Stomach (tissue), 9 donors: ENCODE data around the gene CLRN3. TPM values are rescaled to one million over a fixed set of nuclear protein-coding genes. Genes with fewer than 3 reads are reported as not detected.

Experiments
- DNase-seq, 2 donors: peaks; one replicate each; pipeline versions ENCODE4 v3.0.0 to v3.0.0-alpha.2; 2013 to 2019
- H3K27ac ChIP-seq, 5 donors: fragments of 200-600 bp in 4 of 5; sonication (generic) in 4 of 5; one replicate each; pipeline ENCODE4 v1.5.1; 2013 to 2019; ENCODE audit warnings: mild to moderate bottlenecking in 1 of 5, moderate library complexity in 1 of 5
- H3K27me3 ChIP-seq, 3 donors: fragments of 200-600 bp; sonication (generic); one replicate each; pipeline ENCODE4 v1.5.1; 2017 to 2019; ENCODE audit warnings: mixed run types in 1 of 3
- H3K36me3 ChIP-seq, 4 donors: fragments of 200-600 bp; sonication (generic); 1 replicate in 3 of 4; 2 replicates in 1 of 4; pipeline ENCODE4 v1.5.1; 2016 to 2019
- H3K4me1 ChIP-seq, 4 donors: fragments of 200-600 bp; sonication (generic); one replicate each; pipeline ENCODE4 v1.5.1; 2016 to 2019
- H3K4me3 ChIP-seq, 4 donors: fragments of 200-600 bp; sonication (generic) in 3 of 4; one replicate each; pipeline ENCODE4 v1.5.1; 2016 to 2019; ENCODE audit warnings: mild to moderate bottlenecking in 1 of 4
- H3K9me3 ChIP-seq, 4 donors: fragments of 200-600 bp; sonication (generic); one replicate each; pipeline ENCODE4 v1.5.1; 2016 to 2019
- CTCF ChIP-seq, 7 experiments: fragments of 450-650 bp in 4 of 7; fragments of 200-600 bp in 3 of 7; sonication (generic) in 3 of 7; IDR thresholded peaks; one replicate each; pipeline ENCODE4 v1.5.1; 2016 to 2019; ENCODE audit warnings: antibody characterized with exemption in 7 of 7, control low read depth in 2 of 7, mild to moderate bottlenecking in 1 of 7
- EP300 ChIP-seq: sonication (generic); formaldehyde crosslinking; IDR thresholded peaks from one replicate; pipeline ENCODE4 v1.6.1; 2017; ENCODE audit warnings: antibody characterized with exemption
- POLR2A ChIP-seq, 4 donors: fragments of 450-650 bp; IDR thresholded peaks; one replicate each; pipeline ENCODE4 v1.6.1; 2016; ENCODE audit warnings: antibody characterized with exemption in 4 of 4, control low read depth in 2 of 4, mild to moderate bottlenecking in 1 of 4, moderate library complexity in 1 of 4
- POLR2AphosphoS5 ChIP-seq, 3 donors: sonication (generic); formaldehyde crosslinking; IDR thresholded peaks; one replicate each; pipeline ENCODE4 v1.6.1; 2016; ENCODE audit warnings: antibody characterized with exemption in 3 of 3
- WGBS, 5 donors: extraction: QIAGEN DNeasy Blood & Tissue Kit in 3 of 5; methylation state at CpG; one replicate each; pipeline versions ENCODE4 v1.1.5 to v1.1.7; 2013 to 2018; 5-methylcytosine and 5-hydroxymethylcytosine counted together
- intact Hi-C: fragments of 100-400 bp; cut with DNase I; formaldehyde crosslinking; loops from one replicate; pipeline ENCODE4 v1.15.1; 2023; ENCODE audit warnings: low total_unique reads
- polyA plus RNA-seq, 3 donors: library from polyadenylated mRNA; stranded (reverse); fragments of 200-250 nt; gene quantifications; one replicate each; pipeline ENCODE4 v1.2.3, GENCODE V29; 2013
- total RNA-seq, 5 donors: library from RNA; depleted of rRNA; stranded (reverse); fragments of >200 nt; gene quantifications; one replicate each; pipeline versions ENCODE4 v1.1.0 to v1.2.3, GENCODE V29; 2014 to 2016
- donor health status: healthy with polysubstance abuse.
- donor health status: Bipolar disorder and iron deficiency.
- donor health status: healthy.

CLRN3 gene
- total and polyA plus RNA-seq, 8 donors: 0.25 to 15.4 (median 1.7) TPM; not detected in 5

GRCh38 chr10:127830414-127830813 is 62.3 kb downstream of the CLRN3 start:
- intact Hi-C loops: no loop called here
- H3K27ac ChIP-seq: no peak overlapping the region

More at GRCh38 chr10:127830414-127830813, 62.3 kb downstream of the CLRN3 start:
- no peaks in the 10 kb centered on the region for H3K4me1 ChIP-seq
- TF ChIP-seq CTCF (IDR thresholded peaks at IDR 0.05): no peak
- no peak for TF ChIP-seq POLR2AphosphoS5 (IDR thresholded peaks at IDR 0.05)
- no peak for TF ChIP-seq POLR2A (IDR thresholded peaks at IDR 0.05)
- TF ChIP-seq EP300: no peak
- H3K4me3 ChIP-seq: no peak overlapping the region
- DNase-seq: no peak
- 86 to 89% (median 86%) methylated on average over 4 of the region's 4 CpGs for WGBS, 5 donors
- H3K27me3 ChIP-seq: peaks cover 0 to 17% (median 0%) of the 10 kb centered on the region in 3 donors
- no peaks in the 10 kb centered on the region for H3K9me3 ChIP-seq
- H3K36me3 ChIP-seq: no peaks in the 10 kb centered on the region

Other genes with a start within 250 kb of the CLRN3 start
- gene FOXI2, start 155.8 kb downstream of the CLRN3 start, total RNA-seq: under 1 TPM in 2 of 5 donors, not detected in 3; 0.18 to 0.43 TPM
- gene FOXI2, start 155.8 kb downstream of the CLRN3 start, polyA plus RNA-seq: under 1 TPM; 0.06 to 0.15 (median 0.13) TPM
- gene PTPRE, start 14.2 kb upstream of the CLRN3 start, total RNA-seq: 10 to 100 TPM in 4 of 5 donors, 1 to 10 TPM in 1; 5.5 to 26.4 (median 13.2) TPM
- gene PTPRE, start 14.2 kb upstream of the CLRN3 start, polyA plus RNA-seq: 1 to 10 TPM; 4.0 to 5.0 (median 4.4) TPM
- 10 to 100 TPM in 3 of 5 donors, 1 to 10 TPM in 2; 5.9 to 60.8 (median 15.2) TPM for gene MKI67, start 233.5 kb upstream of the CLRN3 start, total RNA-seq
- gene MKI67, start 233.5 kb upstream of the CLRN3 start, polyA plus RNA-seq: 1 to 10 TPM in 2 of 3 donors, under 1 TPM in 1; 0.61 to 4.5 (median 2.3) TPM